Posterior cingulate gyrus (tissue), 11 donors: ENCODE measurements around the gene CHEK2.
A peak's percentile ranks its signal among the peaks of the same experiment; 100 is the strongest.
"Not testable (repeated sequence)": the region's sequence is repeated elsewhere in the genome, so short reads cannot be mapped to it uniquely, and the experiment has no call there.

Source experiments
- DNase-seq, 10 donors: peaks; one replicate each; pipeline versions ENCODE4 v3.0.0 to v3.0.0-alpha.2; 2020 to 2021; ENCODE audit warnings: mixed read lengths in 3 of 10
- intact Hi-C: fragments of 100-400 bp; cut with DNase I; formaldehyde crosslinking; loops from one replicate; pipeline ENCODE4 v1.15.1; 2023

Gene CHEK2

DNA sequence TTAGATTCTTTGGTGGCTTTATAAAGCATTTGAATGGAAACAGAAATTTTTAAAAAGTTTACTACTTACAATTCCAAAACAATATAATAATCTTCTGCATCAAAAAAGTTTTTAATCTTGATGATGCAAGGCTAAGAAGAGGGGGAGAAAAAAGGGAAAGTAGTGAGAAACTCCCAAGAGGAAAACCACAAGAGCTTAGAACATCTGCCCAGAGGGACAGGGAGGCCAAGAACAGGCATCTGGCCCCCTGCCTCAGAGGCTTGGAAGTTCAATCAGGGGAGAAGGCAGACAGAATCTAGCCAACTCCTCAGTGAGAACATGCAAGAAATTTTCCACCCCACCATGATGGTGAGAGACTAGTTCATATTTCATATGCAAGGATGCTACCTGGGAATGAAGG lies 38.2 kb downstream of the CHEK2 start:
- DNase-seq = no peak
- intact Hi-C loops = no loop called here

DNA sequence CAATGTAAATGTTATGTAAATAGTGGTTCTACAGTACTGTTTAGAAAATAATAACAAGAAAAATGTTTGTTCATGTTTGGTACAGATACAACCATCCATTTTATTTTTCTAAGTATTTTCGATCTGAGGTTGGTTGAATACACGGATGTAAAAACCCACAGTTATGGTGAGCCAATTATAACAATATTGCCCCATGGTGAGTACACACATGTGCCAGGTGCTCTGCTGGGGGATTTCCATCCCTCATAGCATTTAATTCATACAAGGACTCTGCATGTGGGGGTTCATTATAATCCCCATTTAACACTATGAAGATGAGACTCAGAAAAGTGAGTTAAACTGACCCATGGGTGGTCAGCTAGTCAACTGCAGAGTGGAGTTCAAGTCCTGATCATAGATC lies 38.7 kb downstream of the CHEK2 start:
- intact Hi-C loops = no loop called here
- no peak for DNase-seq

DNA sequence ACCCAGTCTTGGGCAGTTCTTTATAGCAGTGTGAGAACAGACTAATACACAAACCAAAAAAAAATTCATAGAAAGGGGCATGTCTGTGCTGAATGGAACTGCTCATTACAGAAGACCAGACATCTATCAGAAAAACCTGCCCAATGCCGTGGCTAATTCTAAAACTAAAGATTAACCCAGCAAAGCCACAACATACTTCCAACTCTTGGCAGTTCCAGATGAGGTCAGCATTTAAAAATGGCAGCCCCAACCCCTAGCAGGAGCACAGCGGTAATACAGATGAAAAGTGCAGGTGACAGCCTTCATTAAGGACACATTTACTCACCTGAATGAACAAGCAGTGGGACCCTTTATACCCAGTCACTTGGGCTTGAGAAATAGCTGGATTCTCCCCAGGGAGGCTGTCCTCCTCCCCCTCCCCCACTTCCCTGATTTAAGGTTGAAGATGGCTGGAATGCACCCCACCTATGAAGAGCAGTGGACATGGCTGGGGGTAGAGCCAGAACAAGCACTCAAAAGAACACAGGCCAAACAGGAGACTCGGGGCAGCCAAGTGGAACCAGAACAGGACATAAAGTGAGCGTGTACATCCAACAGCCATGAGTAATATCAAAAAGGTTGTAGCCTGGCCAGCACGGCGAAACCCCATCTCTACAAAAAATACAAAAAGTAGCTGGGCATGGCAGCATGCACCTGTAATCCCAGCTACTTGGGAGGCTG lies 48.4 kb downstream of the CHEK2 start:
- intact Hi-C loops, DNase-seq: not testable (repeated sequence)

DNA sequence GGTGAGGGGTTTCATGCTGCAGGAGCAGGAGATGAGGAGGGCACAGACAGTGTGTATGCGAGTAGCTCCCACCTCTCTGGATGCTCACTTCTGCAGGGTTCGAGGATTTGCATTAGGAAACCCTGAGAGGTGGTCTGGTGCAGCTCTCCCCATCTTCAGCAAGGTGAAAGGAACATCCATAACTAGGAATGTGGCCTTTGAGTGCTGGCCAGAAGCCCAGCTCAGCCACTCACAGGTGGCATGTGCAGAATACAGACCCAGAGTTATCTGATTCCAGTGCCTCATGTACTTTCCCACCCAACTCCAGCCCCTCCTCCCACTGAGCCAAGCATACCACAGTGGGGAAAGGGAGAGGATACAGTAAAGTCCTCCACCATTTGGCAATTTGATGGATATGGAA lies 51.8 kb downstream of the CHEK2 start:
- intact Hi-C loops, DNase-seq: not testable (repeated sequence)

DNA sequence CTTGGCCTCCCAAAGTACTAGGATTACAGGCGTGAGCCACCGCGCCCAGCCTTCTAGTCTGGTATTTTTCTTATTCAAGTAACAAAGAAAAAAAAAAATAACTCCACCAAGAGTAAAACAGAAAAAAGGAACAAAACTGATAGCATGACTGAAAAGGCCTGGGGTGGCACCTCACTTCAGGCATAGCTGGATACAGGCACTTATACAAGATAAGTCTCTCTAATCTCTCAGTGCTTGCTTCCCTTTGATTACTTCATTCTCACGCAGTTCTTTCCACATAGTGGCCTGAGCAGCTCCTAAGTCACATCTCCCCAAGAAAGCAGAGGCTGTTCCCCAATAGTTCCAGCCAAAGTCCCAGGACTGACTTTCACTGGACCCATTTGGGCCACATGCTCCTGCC lies 58.7 kb downstream of the CHEK2 start:
- intact Hi-C loops = loop anchor here (5.0 kb wide), 1 partner anchor 59 kb away; the partner anchor contains the start of genes CHEK2 and HSCB
- DNase-seq = not testable (repeated sequence)

DNA sequence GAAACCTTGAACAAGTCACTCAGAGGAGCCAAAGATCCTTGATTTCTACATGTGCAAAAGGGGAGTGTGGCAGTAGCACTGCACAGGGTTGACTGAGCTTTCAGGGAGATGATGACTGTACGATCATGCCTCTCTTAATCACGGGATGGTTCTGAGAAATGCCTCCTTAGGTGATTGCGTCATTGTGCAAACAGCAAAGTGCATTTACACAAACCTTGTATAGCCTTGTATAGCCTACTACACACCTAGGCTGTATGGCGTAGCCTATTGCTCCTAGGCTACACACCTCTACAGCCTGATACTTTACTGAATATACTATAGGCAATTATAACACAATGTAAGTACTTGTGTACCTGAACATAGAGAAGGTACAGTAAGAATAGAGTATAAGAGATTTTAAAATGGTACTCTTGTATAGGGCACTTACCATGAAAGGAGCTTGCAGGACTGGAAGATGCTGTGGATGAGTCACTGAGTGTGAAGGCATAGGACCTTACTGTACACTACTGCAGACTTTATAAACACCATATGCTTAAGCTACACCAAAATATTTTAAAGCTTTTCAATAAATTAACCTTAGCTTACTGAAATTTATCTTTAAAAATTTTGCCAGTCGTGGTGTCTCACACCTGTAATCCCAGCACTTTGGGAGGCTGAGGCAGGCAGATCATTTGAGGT lies 60.7 kb downstream of the CHEK2 start:
- DNase-seq = not testable (repeated sequence)
- intact Hi-C loops = loop anchor here (5.0 kb wide), 1 partner anchor 61 kb away; the partner anchor contains the start of genes CHEK2 and HSCB

DNA sequence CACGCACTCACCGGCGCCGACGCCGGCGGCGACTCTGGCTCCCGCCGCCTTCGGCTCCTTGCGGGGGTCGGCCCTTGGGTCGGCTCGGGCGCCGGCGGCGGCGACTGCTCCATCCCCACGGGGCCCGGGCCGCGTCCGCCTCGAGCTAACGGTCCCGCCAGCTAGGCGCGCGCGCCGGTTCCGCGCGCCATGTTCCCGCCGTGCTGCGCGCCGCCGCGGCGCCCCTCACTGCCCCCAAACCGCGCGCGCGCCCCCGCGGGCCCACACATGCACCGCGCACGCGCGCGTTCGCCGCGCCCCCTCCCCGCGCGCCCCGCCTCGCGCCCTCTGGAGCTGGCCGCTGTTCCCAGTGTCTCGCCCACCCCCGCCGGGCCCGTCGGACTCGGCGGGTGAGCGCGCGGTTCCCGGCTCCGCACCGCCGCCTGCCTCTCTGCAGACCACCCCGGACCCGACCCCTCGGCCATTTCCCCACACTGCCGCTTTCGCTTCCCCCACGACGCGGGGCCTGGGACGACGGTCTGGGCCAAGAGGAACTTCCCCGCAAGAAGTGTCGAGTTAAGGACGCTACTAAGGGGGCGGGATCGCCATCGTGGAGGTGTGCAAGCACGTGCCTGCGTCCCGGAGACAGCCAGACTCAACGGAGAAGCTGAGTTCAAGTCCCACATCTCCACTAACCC lies 61.9 kb downstream of the CHEK2 start, which contains the start of gene TTC28:
TSS of gene TTC28 (minus strand) at position 230 of the 677 bp plus-strand sequence. CDS start at position 113, 117 bp downstream.
- peak; percentile 57 to 97 (median 74) for DNase-seq
- intact Hi-C loops = loop anchor here (5.0 kb wide), 1 partner anchor 63 kb away; the partner anchor contains the start of genes CHEK2 and HSCB

DNA sequence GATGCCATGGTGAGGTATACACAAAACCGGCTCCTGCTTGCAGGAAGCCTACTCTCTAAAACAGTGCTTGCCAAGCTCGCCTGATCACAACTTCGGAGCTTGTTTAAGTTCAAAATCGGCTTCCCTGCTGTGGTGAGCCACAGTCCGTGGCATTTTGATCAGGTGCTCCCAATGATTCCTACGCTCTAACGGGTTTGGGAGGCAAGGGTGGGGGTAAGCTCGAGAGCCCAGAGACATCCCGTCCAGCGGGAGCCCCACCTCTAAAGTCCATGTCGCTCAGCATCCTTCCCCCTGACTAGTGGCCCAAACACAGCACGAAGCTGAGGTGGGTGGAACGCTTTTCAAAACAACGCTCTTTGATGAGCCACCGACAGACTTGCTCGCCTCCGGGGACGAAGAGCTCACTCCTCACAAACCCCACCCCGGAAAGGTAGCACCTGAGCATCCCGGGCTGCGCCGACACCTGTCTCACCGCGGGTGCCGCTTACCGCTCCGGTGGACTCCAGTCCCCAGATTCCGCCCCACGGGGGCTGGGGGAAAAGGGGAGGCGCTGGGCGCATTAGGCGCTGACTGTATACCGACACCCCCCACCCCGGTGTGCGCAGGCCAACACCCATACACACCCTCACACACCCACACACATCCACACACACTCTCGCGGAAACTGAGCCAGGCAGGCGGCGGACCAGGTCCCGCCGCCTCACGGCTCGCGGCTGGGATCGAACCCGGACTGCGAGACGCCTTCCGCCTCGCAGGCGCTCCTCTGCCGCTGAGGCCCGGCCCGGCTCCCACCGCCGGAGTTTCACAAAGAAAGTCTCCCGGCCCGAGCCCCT lies 62.6 kb downstream of the CHEK2 start:
- DNase-seq = peak in 7 of 10 donors; percentile 11 to 87 (median 21)
- intact Hi-C loops = not testable (repeated sequence)

DNA sequence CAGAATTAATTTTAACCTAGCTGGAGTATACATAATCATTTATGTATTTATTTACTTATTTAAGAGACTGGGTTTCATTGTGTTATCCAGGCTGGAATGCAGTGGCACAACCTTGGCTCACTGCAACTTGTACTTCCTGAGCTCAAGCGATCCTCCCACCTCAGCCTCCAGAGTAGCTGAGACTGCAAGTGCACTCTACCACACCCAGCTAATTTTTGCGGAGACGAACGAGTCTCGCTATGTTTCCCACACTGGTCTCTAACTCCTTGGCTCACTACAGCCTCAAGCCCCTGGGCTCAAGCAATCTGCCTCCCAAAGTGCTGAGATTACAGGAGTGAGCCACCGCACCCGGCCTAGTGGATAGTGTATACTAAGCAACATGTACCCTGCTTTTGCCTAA lies 63.5 kb downstream of the CHEK2 start:
- intact Hi-C loops, DNase-seq: not testable (repeated sequence)

DNA sequence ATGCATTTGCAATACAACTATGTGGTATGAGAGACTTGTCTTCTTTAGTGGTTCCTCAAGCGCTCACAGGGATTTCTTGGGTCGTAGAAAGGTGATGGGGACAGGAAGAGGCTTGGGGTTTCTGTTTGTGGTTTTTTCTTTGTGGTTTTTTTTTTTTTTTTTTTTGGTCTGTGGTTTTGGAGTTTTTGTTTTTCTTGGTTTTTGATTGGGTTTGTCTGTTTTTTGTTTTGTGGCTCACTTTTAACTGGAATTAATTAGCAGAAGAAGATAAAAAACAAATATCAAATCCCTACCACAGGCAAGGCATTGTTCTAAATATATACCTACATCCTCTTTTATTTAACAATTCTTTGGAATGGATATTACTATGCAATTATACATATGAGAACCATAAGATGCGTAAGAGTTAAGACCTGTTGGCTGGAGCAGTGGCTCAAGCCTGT lies 67.5 kb downstream of the CHEK2 start:
- DNase-seq = no peak
- intact Hi-C loops = no loop called here

DNA sequence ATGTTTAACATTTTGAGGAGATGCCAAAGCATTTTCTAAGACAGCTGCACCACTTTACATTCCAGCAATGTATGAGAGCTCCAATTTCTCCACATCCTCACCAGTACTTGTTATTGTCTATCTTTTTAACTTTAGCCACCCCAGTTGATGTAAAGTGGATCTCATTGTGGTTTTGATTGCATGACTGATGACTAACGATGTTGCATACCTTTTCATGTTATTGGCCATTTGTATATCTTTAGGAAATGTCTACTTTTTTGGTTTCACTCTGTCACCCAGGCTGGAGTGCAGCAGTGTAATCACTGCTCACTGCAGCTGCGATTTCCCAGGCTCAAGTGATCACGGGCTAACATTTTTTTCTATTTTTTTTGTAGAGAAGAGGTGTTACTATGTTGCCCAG lies 70.9 kb downstream of the CHEK2 start:
- intact Hi-C loops = no loop called here
- DNase-seq = no peak

DNA sequence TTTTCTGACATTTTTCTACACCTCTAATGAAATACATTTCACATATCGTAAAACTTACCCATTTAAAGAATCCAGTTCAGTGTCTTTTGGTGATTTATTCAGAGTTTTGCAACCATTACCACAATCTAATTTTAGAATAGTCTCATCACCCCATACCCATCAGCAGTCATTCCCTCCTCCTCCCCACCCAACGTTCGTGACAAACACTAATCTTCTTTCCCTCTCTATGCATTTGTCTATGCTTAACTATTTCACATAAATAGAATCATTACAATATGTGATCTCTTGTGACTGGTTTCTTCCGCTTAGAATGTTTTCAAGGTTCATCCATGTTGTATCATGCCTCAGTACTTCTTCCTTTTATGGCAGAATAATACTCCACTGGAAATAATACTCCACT lies 71.5 kb downstream of the CHEK2 start:
- no peak for DNase-seq
- intact Hi-C loops = no loop called here

DNA sequence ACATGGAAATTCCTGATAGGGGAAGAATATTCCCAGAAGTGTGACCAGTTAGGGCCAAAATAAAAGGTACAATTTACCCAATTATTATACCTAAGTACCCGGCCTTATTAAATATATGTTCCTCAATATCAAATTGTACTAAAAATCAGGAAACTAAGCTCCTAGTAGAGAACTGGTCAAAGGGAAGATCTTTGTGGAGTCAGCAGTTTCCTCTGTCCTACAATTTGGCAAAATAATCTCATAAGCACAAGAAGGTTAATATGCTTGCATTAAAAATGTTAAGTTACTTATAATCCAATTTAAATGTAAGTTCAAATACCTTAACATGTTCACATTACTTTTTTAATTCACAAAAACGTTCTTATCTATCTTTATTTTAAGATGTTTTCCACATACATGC lies 72.2 kb downstream of the CHEK2 start:
- DNase-seq = no peak
- intact Hi-C loops = no loop called here

DNA sequence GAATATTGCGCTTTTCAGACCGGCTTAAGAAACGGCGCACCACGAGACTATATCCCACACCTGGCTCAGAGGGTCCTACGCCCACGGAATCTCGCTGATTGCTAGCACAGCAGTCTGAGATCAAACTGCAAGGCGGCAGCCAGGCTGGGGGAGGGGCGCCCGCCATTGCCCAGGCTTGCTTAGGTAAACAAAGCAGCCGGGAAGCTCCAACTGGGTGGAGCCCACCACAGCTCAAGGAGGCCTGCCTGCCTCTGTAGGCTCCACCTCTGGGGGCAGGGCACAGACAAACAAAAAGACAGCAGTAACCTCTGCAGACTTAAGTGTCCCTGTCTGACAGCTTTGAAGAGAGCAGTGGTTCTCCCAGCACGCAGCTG lies 78.1 kb downstream of the CHEK2 start:
- intact Hi-C loops = not testable (repeated sequence)

DNA sequence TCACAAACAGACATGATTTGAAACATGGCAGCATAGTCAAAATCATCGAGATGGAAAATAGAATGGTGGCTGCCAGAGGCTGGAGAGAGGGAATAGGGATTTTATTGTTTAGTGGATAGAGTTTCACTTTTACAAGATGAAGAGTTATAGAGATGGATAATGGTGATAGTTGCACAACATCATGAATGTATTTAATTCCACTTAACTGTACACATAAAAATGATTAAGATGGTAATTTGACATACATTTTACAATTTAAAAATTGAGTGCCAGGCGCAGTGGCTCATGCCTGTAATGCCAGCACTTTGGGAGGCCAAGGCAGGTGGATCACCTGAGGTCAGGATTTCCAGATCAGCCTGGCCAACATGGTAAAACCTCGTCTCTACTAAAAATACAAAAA lies 83.2 kb downstream of the CHEK2 start:
- intact Hi-C loops = no loop called here
- DNase-seq = no peak

More for the DNA sequence above, 78.1 kb downstream of the CHEK2 start:
- DNase-seq = not testable (repeated sequence)

DNA sequence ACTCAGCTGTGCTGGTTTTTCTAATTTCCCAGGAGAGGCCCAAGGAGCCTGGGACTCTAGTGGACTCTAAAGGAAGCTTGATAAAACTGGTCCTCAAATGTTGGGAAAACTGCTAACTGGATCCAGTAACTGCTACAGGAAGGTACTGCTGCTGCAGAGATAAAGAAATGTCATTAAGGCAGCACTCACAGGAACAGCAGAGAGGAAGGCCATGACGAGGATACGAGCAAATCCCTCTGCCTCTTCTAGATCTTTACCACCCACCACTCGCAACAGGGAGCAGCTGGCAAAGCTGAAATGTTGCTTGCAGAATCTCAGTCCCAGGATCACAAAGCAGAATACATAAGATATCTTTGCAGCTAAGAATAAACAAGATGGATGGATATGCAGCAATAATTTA lies 85.4 kb downstream of the CHEK2 start:
- DNase-seq = no peak
- intact Hi-C loops = no loop called here

DNA sequence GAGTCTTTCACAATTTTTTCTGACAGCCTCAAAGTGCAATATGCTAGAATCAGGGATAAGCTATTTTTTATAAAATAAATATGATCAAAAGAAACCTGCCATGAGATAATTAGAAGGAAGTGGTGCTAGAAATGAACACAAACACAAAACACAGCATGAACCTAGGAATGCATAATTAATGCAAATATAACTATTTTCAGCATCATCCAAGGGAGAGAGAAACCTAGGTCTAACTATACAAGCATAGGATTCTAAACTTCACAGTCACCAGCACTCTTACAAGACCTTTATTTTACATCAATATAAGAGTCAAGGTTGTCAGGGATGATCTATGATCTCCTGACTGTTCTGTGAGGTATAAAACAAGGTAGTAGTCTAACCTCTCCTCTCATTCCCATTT lies 91.2 kb downstream of the CHEK2 start:
- intact Hi-C loops = no loop called here
- no peak for DNase-seq

DNA sequence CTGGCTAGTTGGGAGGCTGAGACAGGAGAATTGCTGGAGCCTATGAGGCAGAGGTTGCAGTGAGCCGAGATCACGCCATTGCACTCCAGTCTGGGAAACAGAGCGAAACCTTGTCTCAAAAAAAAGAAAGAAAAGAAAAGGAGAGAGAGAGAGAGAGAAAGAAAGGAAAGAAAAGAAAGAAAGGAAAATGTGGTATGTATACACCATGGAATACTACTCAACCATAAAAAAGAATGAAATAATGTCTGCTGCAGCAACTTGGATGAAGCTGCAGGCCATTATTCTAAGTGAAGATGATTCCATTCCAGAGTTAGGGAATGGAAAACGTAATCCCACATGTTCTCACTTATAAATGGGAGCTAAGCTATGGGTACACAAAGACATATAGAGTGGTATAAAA lies 92.8 kb downstream of the CHEK2 start:
- no peak for DNase-seq
- intact Hi-C loops = no loop called here

DNA sequence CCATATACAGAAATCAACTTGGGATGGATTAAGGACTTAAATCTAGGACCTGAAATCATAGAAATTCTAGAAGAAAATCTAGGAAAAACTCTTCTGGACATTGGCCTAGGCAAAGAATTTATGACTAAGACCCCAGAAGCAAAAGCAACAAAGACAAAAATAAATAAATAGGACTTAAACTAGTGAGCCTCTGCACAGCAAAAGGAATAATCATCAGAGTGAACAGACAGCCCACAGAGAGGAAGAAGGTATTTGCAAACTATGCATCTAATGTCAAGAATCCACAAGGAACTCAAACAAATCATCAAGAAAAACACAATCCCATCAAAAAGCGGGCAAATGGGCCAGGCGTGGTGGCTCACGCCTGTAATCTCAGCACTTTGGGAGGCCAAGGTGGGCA lies 94.4 kb downstream of the CHEK2 start:
- intact Hi-C loops = no loop called here
- no peak for DNase-seq

DNA sequence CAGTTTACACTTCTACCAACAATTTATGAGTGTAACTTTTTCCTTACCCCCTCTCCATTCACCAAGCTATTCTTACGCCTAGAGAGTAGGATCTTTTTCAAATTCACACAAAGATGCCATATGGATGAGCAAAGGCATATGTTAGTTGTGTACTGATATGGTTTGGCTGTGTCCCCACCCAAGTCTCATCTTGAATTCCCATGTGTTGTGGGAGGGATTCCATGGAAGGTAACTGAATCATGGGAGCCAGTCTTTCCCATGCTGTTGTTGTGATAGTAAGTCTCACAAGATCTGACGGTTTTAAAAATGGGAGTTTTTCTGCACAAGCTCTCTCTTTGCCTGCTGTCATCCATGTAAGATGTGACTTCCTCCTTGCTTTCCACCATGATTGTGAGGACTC lies 102.3 kb downstream of the CHEK2 start:
- DNase-seq = no peak
- intact Hi-C loops = no loop called here
